T-helper 22 cell (primary cell): Measurements from ENCODE around the gene PALM.

Experiments
- DNase-seq: peaks from one replicate; pipeline ENCODE4 v3.0.0-alpha.2; 2020; ENCODE audit warnings: low read depth

The PALM gene

GRCh38 chr19:782878-783668 lies 74.3 kb downstream of the PALM start:
- DNase-seq, result no peak

- DNase-seq, result no peak
These were observed 75.8 kb downstream of the PALM start for GRCh38 chr19:784541-784940.

- DNase-seq, result no peak
These were observed 78.8 kb downstream of the PALM start for GRCh38 chr19:787536-787935.

GRCh38 chr19:788686-788982 lies 79.9 kb downstream of the PALM start:
- no peak for DNase-seq

- DNase-seq, result no peak
These were observed 80.4 kb downstream of the PALM start for GRCh38 chr19:788983-789700.

- DNase-seq, result no peak
These were observed 80.9 kb downstream of the PALM start for GRCh38 chr19:789701-790060.

GRCh38 chr19:791007-791566 lies 82.4 kb downstream of the PALM start:
- DNase-seq, result no peak

GRCh38 chr19:791567-792305 lies 83.0 kb downstream of the PALM start:
- no peak for DNase-seq

- no peak for DNase-seq
These were observed 83.7 kb downstream of the PALM start for GRCh38 chr19:792306-792885.

- no peak for DNase-seq
These were observed 85.1 kb downstream of the PALM start for GRCh38 chr19:793806-794205.

- DNase-seq, result no peak
These were observed 86.4 kb downstream of the PALM start for GRCh38 chr19:795073-795611.

- DNase-seq, result no peak
These were observed 87.2 kb downstream of the PALM start for GRCh38 chr19:795691-796581.

GRCh38 chr19:796692-797527 lies 88.2 kb downstream of the PALM start, which contains the start of gene PTBP1:
Gene PTBP1, plus strand, starts transcription at chr19:797452. Its CDS starts 46 bp downstream, at chr19:797498.
- peak; percentile 100 for DNase-seq
